Muscle of leg (tissue), 11 donors: ENCODE data around the gene IGF2R. TPM values are rescaled to one million over a fixed set of nuclear protein-coding genes. Genes with fewer than 3 reads are reported as not detected.
"Not testable (repeated sequence)": the region's sequence is repeated elsewhere in the genome, so short reads cannot be mapped to it uniquely, and the experiment has no call there.

ENCODE experiments used
- DNase-seq: peaks from one replicate; pipeline ENCODE4 v3.0.0; 2013
- H3K27ac ChIP-seq: one replicate; pipeline ENCODE4 v1.5.1; 2013; ENCODE audit warnings: mild to moderate bottlenecking, low read length, control low read depth
- H3K27me3 ChIP-seq: one replicate; pipeline ENCODE4 v1.6.1; 2013; ENCODE audit warnings: low read length; ENCODE audit not compliant: control insufficient read depth, insufficient read depth
- H3K36me3 ChIP-seq: one replicate; pipeline ENCODE4 v1.6.1; 2013; ENCODE audit warnings: low read length; ENCODE audit not compliant: control insufficient read depth, insufficient read depth
- H3K4me1 ChIP-seq: one replicate; pipeline ENCODE4 v1.6.1; 2013; ENCODE audit warnings: low read length; ENCODE audit not compliant: control insufficient read depth, insufficient read depth
- H3K4me3 ChIP-seq: one replicate; pipeline ENCODE4 v1.5.1; 2013; ENCODE audit warnings: low read length, control low read depth
- H3K9me3 ChIP-seq: replicated peaks from 2 replicates; pipeline ENCODE4 v1.6.1; 2013; ENCODE audit warnings: low read depth, low read length; ENCODE audit not compliant: control insufficient read depth
- WGBS: methylation state at CpG from one replicate; pipeline ENCODE4 v1.1.5; 2013; ENCODE audit warnings: missing lambda C conversion rate; ENCODE audit not compliant: insufficient coverage; 5-methylcytosine and 5-hydroxymethylcytosine counted together
- polyA plus RNA-seq, 8 donors: library from polyadenylated mRNA; unstranded; fragments of 120-200 nt; gene quantifications; one replicate each; pipeline versions ENCODE4 v1.2.1 to v1.2.3, GENCODE V29; 2013; ENCODE audit warnings: inconsistent platforms in 1 of 8, low replicate concordance in 1 of 8; ENCODE audit not compliant: insufficient read length in 8 of 8, insufficient read depth in 1 of 8
- total RNA-seq: library from RNA; stranded (reverse); fragments of 120-200 nt; gene quantifications from one replicate; pipeline ENCODE4 v1.2.4, GENCODE V29; 2013

IGF2R gene
- total and polyA plus RNA-seq, 9 donors = 66.6 to 133 (median 123) TPM

- WGBS = 91% methylated on average over 4 of the region's 12 CpGs
- Histone ChIP-seq H3K4me1 (peaks cover 12% of the 10 kb centered on the region), H3K9me3 (peaks cover 5% of the 10 kb centered on the region), H3K4me3 (no peak overlapping the region), H3K27me3 (no peaks in the 10 kb centered on the region), H3K27ac (peak overlapping the region; percentile 11), H3K36me3 (peaks cover 24% of the 10 kb centered on the region)
- DNase-seq = no peak
Measured at GRCh38 chr6:159996626-159997497, 28.0 kb downstream of the IGF2R start.

GRCh38 chr6:159997498-159998101 lies 28.7 kb downstream of the IGF2R start:
- DNase-seq = no peak
- H3K4me1 ChIP-seq = peaks cover 12% of the 10 kb centered on the region
- H3K4me3 ChIP-seq = no peak overlapping the region
- WGBS = 82% methylated on average over 8 of the region's 11 CpGs
- peaks cover 22% of the 10 kb centered on the region for H3K36me3 ChIP-seq
- peaks cover 5% of the 10 kb centered on the region for H3K9me3 ChIP-seq
- no peaks in the 10 kb centered on the region for H3K27me3 ChIP-seq
- no peak overlapping the region for H3K27ac ChIP-seq

- Histone ChIP-seq H3K27me3 (no peaks in the 10 kb centered on the region), H3K4me1 (peaks cover 12% of the 10 kb centered on the region), H3K4me3 (no peak overlapping the region), H3K9me3 (peaks cover 5% of the 10 kb centered on the region), H3K36me3 (peaks cover 21% of the 10 kb centered on the region), H3K27ac (no peak overlapping the region)
- no peak for DNase-seq
- WGBS = no CpG with 5 or more reads among the region's 2 CpGs
Measured at GRCh38 chr6:159998538-159998937, 29.7 kb downstream of the IGF2R start.

GRCh38 chr6:159999240-159999671 lies 30.4 kb downstream of the IGF2R start:
- Histone ChIP-seq H3K36me3 (peaks cover 22% of the 10 kb centered on the region), H3K27me3 (no peaks in the 10 kb centered on the region), H3K9me3 (peaks cover 5% of the 10 kb centered on the region), H3K4me1 (peaks cover 12% of the 10 kb centered on the region), H3K27ac (no peak overlapping the region), H3K4me3 (no peak overlapping the region)
- WGBS = 88% methylated on average over 4 of the region's 6 CpGs
- no peak for DNase-seq

- Histone ChIP-seq H3K4me3 (no peak overlapping the region), H3K27ac (no peak overlapping the region), H3K4me1 (peaks cover 12% of the 10 kb centered on the region), H3K9me3 (no peaks in the 10 kb centered on the region), H3K27me3 (no peaks in the 10 kb centered on the region), H3K36me3 (peaks cover 22% of the 10 kb centered on the region)
- DNase-seq = no peak
- WGBS = 90% methylated on average over 5 of the region's 8 CpGs
Measured at GRCh38 chr6:160000280-160000704, 31.4 kb downstream of the IGF2R start.

GRCh38 chr6:160000893-160001427 lies 32.1 kb downstream of the IGF2R start:
- H3K27ac ChIP-seq, H3K9me3 ChIP-seq, H3K4me3 ChIP-seq, DNase-seq, H3K27me3 ChIP-seq: not testable (repeated sequence)
- Histone ChIP-seq H3K36me3 (peaks cover 22% of the 10 kb centered on the region), H3K4me1 (peaks cover 12% of the 10 kb centered on the region)
- WGBS = 80% methylated on average over 3 of the region's 9 CpGs

GRCh38 chr6:160002882-160003281 lies 34.0 kb downstream of the IGF2R start:
- H3K4me1 ChIP-seq = no peaks in the 10 kb centered on the region

GRCh38 chr6:160004018-160004417 lies 35.1 kb downstream of the IGF2R start:
- Histone ChIP-seq H3K9me3 (no peaks in the 10 kb centered on the region), H3K36me3 (peaks cover 11% of the 10 kb centered on the region), H3K27ac (no peak overlapping the region), H3K27me3 (no peaks in the 10 kb centered on the region), H3K4me1 (no peaks in the 10 kb centered on the region), H3K4me3 (no peak overlapping the region)
- 68% methylated on average over 7 of the region's 8 CpGs for WGBS
- no peak for DNase-seq

More at GRCh38 chr6:160002882-160003281, 34.0 kb downstream of the IGF2R start:
- H3K4me3 ChIP-seq = no peak overlapping the region
- H3K27me3 ChIP-seq = no peaks in the 10 kb centered on the region
- H3K36me3 ChIP-seq = peaks cover 12% of the 10 kb centered on the region
- 80% methylated on average over 1 of the region's 2 CpGs for WGBS
- no peak for DNase-seq
- no peak overlapping the region for H3K27ac ChIP-seq
- H3K9me3 ChIP-seq = no peaks in the 10 kb centered on the region

- Histone ChIP-seq H3K27ac (no peak overlapping the region), H3K9me3 (no peaks in the 10 kb centered on the region), H3K27me3 (no peaks in the 10 kb centered on the region), H3K4me3 (no peak overlapping the region), H3K4me1 (no peaks in the 10 kb centered on the region), H3K36me3 (peaks cover 7% of the 10 kb centered on the region)
- no peak for DNase-seq
- 91% methylated on average over 15 of the region's 21 CpGs for WGBS
Measured at GRCh38 chr6:160004419-160005175, 35.7 kb downstream of the IGF2R start.

- no peak for DNase-seq
- H3K36me3 ChIP-seq = peaks cover 6% of the 10 kb centered on the region
- no peaks in the 10 kb centered on the region for H3K9me3 ChIP-seq
- H3K27ac ChIP-seq = no peak overlapping the region
- no peaks in the 10 kb centered on the region for H3K27me3 ChIP-seq
- no peak overlapping the region for H3K4me3 ChIP-seq
- WGBS = 66% methylated on average over 26 of the region's 31 CpGs
- peaks cover 3% of the 10 kb centered on the region for H3K4me1 ChIP-seq
Measured at GRCh38 chr6:160005211-160005610, 36.3 kb downstream of the IGF2R start.
